AG09309 (cell line): ENCODE results near the gene NUP153.
A peak's percentile ranks its signal among the peaks of the same experiment; 100 is the strongest.
"Not testable (repeated sequence)": the region's sequence is repeated elsewhere in the genome, so short reads cannot be mapped to it uniquely, and the experiment has no call there.

Experiments used
- DNase-seq: peaks from one replicate; pipeline ENCODE4 v3.0.0-alpha.2; 2010; ENCODE audit warnings: low read depth
- H3K4me3 ChIP-seq: 2 replicates; pipeline ENCODE4 v1.5.1; 2011; ENCODE audit warnings: mild to moderate bottlenecking, low read depth, low read length, moderate library complexity; ENCODE audit not compliant: control insufficient read depth
- CTCF ChIP-seq: IDR thresholded peaks from 2 replicates; pipeline ENCODE4 v1.5.1; 2011; ENCODE audit warnings: mild to moderate bottlenecking, low read depth, low read length, inconsistent platforms; ENCODE audit not compliant: insufficient read depth, control insufficient read depth; ENCODE audit errors: missing control alignments

NUP153 gene

GRCh38 chr6:17706580-17707370, at the start of gene NUP153:
TSS of gene NUP153 (minus strand) at chr6:17706925. CDS start at chr6:17706387, 538 bp downstream.
- DNase-seq: peak; percentile 91
- no peak for TF ChIP-seq CTCF
- H3K4me3 ChIP-seq: peak within 1 kb of the TSS; percentile 93

- DNase-seq: no peak
- no peak for TF ChIP-seq CTCF
Observed at GRCh38 chr6:17754254-17754653, 47.5 kb upstream of the NUP153 start.

GRCh38 chr6:17745324-17745723, 38.6 kb upstream of the NUP153 start:
- not testable (repeated sequence) for DNase-seq, H3K4me3 ChIP-seq

More at GRCh38 chr6:17754254-17754653, 47.5 kb upstream of the NUP153 start:
- no peak overlapping the region for H3K4me3 ChIP-seq

- DNase-seq, H3K4me3 ChIP-seq: not testable (repeated sequence)
Observed at GRCh38 chr6:17744757-17745308, 38.1 kb upstream of the NUP153 start.

GRCh38 chr6:17744019-17744756, 37.5 kb upstream of the NUP153 start:
- TF ChIP-seq CTCF: no peak
- DNase-seq: no peak
- no peak overlapping the region for H3K4me3 ChIP-seq

- no peak for TF ChIP-seq CTCF
- DNase-seq: no peak
- H3K4me3 ChIP-seq: no peak overlapping the region
Observed at GRCh38 chr6:17741507-17741906, 34.8 kb upstream of the NUP153 start.

GRCh38 chr6:17740559-17741220, 34.0 kb upstream of the NUP153 start:
- no peak for TF ChIP-seq CTCF
- DNase-seq: no peak
- no peak overlapping the region for H3K4me3 ChIP-seq
